HG03066 (cell line): ENCODE results near the gene ANKRD13B.

ENCODE experiments used
- ATAC-seq: cut with Tn5 transposase; IDR thresholded peaks from one replicate; pipeline ENCODE4 v1.9.1; 2021; ENCODE audit warnings: low read depth; ENCODE audit not compliant: unreplicated experiment

ANKRD13B gene

GRCh38 chr17:29614349-29615047, 21.6 kb downstream of the ANKRD13B start:
- ATAC-seq: no peak

- ATAC-seq: no peak
Observed at GRCh38 chr17:29615048-29615385, 22.1 kb downstream of the ANKRD13B start.

GRCh38 chr17:29615492-29616299, 22.8 kb downstream of the ANKRD13B start:
- no peak for ATAC-seq

DNA sequence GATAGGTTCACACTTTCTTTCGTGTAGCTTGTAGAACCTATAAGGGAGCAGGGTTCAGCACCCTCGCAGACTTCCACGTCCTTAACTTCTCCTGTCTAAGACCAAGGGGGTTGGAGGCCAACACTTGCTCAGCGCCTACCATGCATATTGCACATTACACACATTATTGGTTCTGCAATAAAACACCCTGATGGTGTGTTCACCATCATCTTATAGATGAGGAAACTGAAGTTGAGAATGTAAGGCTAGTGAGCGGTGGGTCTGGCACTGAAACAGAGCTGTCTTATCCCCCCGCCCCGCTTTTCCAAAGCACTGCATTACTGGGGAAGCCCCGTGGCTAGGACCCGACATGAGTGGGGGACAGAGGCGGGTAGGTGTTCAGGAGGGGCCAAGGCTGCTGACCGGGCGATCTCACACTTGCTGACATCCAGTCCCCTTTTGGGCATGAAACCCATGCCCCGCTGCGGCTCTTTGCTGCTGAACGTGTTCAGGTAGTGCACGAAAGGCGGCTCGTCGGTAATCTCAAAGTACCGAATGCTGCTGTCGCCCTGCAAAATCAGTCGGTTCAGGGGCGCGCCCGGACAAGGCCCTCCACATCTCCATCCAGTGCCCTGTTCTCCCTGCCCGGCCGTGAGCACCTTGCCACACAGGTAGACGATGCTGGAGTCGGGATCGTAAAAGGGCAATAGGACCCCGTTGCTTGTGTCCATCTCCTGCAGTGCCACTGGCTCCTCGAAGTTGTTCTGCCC, 23.5 kb downstream of the ANKRD13B start:
- no peak for ATAC-seq

GRCh38 chr17:29617125-29617480, 24.2 kb downstream of the ANKRD13B start:
- peak; percentile 40 for ATAC-seq

- peak; percentile 2 for ATAC-seq
Observed at GRCh38 chr17:29617481-29618271, 24.7 kb downstream of the ANKRD13B start.

DNA sequence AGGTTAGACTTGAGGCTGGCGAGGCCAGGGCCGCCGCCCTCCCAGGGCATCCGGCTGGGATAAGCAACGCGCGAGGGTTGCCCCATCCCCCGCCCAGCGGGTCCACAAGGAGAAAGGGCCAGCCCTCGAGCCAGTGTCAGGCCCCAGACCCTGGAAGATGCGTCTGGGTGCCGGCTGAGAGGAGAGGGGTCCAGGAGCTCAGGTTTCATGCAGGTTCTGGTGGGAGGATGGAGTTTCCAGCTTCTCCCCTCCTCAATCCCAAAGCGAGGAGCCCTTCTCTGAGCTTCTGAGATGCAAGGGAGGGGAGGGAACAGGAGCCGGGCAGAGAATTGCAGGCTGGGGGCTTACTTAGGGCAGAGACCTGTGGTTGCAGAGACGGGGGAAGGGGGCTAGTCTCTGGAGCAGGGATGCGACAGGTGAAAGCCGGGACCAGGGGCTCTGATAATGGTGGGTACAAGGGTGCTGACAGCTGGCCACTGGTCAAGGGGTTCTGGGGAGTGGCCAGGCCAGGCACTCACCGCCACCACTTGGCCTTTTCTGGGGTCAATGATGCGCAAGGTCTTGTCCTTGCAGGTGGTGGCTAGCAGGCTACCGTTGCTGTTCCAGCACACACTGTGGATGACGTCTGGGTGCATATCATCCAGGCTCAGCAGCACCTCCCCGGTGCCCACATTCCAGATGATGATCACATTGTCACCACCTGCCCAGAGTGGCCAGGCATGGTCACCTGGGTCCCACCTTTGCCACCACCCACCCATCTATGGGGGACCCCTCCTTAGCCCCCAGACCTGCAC, 25.5 kb downstream of the ANKRD13B start:
- ATAC-seq: no peak

DNA sequence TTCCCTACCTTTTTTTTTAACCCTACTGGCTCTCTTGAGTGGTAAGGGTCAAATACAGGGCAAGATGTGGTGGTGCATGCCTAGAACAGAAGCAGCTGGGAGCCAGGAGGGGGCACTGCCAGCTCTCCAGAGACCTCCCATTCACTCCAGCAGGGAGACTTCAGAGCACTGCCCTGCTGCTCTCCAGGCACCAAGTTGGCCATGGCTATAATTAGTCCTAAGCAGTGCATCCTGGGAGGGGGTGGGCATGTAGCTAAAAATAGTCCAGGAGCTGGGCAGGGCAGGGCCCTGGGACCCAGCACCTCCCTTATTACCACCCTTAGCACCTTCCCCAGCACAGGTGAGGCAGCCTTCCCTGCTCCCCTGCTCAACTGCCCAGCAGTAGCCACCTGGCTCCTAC, 26.3 kb downstream of the ANKRD13B start:
- ATAC-seq: no peak

DNA sequence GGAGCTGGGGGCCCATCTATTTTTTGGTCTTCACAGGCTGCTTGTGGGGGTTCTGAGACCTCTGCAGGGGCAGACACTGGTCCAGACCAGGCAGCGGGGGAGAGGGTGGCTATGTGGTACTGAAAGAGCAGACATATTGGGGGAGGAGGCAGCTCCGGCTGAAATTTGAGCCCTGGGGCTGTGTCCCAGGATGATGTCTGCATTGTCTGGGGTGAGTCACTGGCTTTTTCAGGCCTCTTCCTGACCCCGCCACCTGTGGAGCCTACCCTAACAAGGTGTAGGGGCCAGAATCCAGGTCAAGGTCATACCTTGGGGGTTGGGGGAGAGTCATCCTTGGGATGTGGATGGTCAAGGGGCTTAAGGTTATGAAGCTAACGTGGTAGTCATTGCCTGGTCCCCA, 27.3 kb downstream of the ANKRD13B start:
- ATAC-seq: no peak

GRCh38 chr17:29620779-29621500, 28.0 kb downstream of the ANKRD13B start:
- ATAC-seq: no peak

GRCh38 chr17:29621751-29622194, 28.8 kb downstream of the ANKRD13B start:
- ATAC-seq: no peak

DNA sequence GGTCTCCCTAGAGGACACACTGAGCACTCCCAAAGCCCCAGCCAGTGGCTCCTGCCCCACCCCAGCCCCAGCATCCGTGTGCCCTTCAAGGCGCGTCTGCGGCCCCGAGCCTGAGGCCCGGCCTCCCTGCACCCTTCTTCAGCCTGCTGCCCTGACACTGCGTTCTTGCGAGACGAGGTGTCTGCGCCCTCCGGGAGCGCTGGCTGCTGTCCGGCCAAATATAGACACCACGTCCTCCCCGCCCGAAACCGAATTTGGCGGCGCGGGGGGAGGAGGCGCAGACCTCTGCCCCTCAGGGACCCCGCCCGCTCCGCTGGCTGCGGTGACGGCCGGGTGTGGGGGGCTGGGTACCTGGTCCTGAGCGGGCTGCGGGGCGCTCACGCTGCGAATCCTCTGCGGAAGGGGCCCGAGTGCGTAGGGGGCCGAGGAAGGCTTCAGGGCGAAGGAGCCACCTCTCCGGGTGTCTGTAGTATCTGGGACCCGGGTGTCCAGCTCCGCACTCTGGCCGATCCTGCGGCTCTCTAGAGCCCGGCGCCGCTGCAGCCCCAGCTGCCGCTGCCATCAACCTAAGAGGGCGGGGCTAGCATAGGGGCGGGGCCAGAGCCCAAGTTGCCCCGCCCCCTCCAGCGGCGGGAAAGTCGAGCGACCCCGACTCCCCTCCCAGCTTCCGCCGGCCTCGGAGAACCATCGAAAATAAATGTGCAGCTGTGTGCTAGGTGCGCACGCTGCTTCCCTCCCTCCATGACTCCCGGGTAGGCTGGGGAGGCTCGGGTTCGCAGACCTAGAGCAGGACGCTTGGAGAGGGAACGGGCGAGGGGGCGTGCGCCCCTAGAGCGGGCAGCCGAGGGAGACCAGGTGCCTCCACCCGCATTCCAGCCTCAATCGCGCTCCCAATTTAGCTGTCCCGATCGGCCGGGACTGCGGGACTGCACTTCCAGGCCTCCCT, 29.7 kb downstream of the ANKRD13B start, which contains the start of gene CORO6:
TSS of gene CORO6 (minus strand) at position 576 of the 946 bp plus-strand sequence. CDS start 1,491 bp downstream, outside the sequence.
- ATAC-seq: peak; percentile 55

DNA sequence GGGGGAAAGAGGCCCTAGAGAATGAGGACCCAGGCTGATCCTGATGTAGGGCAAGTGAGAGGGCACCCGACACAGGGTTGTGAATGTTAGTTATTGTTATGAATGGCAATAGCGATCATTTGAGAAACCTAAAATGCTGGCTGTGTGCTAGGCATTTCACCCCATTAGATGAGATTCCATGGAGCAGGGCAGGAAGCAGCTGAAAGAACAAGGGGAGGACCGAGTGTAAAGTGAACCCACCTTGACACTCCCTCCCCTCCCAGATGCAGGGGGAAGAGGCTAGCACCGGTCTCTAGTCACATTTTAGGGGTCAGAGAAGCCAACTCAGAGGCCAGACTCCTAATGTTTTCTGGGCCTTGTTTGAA, 30.3 kb downstream of the ANKRD13B start:
- no peak for ATAC-seq

- no peak for ATAC-seq
Observed at GRCh38 chr17:29624586-29624985, 31.7 kb downstream of the ANKRD13B start.

DNA sequence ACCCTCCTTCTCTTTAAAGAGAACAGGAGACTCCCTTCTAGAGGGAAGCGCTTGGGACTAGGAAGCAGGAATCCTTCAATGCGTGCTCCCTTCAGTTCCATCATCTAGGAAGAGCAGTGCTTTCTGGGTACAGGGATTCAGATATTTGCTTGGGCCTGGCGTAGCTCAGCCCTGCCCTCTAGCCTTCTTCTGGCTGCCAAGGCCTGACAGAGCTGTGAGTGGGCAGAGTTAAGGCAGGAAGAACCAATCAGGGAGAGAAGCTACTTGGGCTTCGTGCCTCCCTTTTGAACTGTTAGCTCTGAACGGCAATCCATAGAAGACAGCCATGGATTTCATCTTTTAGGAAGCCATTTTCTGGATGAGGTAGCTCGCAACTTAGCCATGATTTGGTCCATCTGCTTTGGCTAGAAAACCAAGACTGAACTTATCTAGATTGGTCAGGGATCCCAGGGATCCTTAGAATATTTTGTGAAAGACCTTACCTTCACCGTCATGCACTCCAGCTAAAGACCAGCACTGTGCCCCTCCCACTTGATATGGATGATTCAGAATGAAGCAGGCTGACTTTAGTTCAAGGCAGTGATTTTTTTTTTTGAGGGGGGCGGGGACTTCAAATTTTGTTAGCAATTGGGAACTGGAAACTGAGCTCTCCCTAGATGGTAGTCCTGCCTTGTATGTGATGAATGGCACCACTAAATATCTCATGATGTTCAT, 32.3 kb downstream of the ANKRD13B start:
- no peak for ATAC-seq

DNA sequence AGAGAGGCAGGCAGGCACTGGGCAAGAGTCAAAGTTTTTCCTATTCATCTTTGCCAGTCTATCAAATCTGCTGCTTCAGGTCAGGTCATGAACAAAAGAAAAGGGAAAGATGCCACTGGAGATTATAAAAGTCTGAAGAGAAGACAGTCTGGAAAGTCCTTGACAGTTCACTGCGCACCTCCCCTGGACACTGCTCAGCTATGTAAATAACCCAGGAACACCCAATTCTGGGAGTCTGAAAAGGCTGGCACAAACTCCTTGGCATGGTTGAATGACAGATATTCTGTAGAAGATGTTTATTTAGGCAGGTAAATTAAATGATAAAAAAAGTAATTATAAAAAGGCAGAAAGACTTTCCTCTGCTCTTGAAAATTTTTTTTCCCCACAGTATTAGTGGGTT, 35.0 kb downstream of the ANKRD13B start:
- no peak for ATAC-seq

DNA sequence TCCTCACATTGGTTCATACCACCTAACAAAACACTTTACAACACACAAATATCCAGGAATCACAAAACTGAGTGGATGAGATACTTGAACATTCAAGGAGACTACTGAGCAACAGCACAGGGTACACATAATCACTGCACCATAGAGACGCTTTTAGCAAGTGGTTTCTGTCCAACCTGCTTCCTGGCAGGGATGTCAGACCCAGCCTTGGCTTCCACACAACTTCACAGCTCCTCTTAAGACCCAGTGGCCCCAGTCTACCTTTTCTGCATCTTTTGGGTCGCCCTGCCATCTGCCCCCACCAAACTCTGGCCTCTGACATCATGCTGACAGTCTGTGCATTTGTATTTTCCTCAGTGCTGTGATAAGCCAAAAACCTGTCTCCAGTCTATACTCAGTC, 35.7 kb downstream of the ANKRD13B start:
- no peak for ATAC-seq
